DND-41 (cell line): ENCODE measurements around the gene OSM.

Source experiments
- EZH2 ChIP-seq: IDR thresholded peaks from 3 replicates; pipeline ENCODE4 v1.6.1; 2012; ENCODE audit warnings: borderline replicate concordance, low read depth, mild to moderate bottlenecking, moderate library complexity, low read length, inconsistent platforms; ENCODE audit not compliant: severe bottlenecking
- TF ChIP-seq, protein P1 (sequence below): IDR thresholded peaks from 2 replicates; pipeline ENCODE4 v1.5.1; 2012; ENCODE audit warnings: borderline replicate concordance, low read length, moderate library complexity, mild to moderate bottlenecking; ENCODE audit not compliant: poor library complexity, severe bottlenecking; ENCODE audit errors: extremely low read depth

DNA sequence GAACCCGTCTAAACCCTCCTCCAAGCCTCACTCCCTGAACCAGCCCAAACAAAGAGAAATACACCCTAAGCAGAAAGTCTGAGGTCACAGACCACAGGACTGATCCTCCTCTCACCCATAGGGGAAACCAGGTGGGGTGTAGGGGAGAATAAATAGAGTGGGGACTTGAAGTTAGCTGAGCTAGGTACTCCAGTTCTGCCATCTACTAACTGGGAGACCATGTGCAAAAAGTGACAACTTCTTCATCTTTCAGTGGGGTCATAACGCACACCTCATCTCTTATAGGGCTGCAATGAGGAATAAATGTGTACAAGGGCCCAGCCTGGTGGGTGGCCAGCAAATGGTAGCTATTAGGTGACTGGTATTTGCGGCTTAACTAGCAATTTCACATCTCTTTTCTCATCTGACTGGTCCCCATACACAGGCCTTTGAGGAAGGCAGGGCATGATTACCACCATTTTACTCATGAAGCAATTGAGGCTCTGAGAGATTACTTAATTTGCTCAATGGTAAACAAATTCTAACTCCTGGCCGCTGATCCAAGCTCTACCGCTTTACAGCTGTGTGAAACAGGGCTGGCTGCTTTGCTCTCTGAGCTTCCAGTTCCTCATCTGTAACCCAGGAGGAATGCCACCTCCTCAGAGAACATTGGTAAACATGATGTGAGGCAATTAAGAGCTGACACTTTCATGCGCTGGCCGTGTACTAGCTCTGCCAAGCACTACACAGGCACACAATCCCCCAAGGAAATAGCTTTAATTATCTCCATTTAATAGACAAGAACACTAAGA lies 43.5 kb upstream of the OSM start:
- TF ChIP-seq, protein P1, sequence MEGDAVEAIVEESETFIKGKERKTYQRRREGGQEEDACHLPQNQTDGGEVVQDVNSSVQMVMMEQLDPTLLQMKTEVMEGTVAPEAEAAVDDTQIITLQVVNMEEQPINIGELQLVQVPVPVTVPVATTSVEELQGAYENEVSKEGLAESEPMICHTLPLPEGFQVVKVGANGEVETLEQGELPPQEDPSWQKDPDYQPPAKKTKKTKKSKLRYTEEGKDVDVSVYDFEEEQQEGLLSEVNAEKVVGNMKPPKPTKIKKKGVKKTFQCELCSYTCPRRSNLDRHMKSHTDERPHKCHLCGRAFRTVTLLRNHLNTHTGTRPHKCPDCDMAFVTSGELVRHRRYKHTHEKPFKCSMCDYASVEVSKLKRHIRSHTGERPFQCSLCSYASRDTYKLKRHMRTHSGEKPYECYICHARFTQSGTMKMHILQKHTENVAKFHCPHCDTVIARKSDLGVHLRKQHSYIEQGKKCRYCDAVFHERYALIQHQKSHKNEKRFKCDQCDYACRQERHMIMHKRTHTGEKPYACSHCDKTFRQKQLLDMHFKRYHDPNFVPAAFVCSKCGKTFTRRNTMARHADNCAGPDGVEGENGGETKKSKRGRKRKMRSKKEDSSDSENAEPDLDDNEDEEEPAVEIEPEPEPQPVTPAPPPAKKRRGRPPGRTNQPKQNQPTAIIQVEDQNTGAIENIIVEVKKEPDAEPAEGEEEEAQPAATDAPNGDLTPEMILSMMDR = peak; percentile 7
- no peak for TF ChIP-seq EZH2
